SK-N-MC (cell line): ENCODE results near the gene SLC37A1.

Experiments used
- EZH2 ChIP-seq: fragments of 200-600 bp; sonication (generic); IDR thresholded peaks from one replicate; pipeline ENCODE4 v1.6.1; 2017; ENCODE audit warnings: antibody characterized with exemption
- POLR2AphosphoS5 ChIP-seq: IDR thresholded peaks from 2 replicates; pipeline ENCODE4 v1.6.1; 2012; ENCODE audit warnings: mild to moderate bottlenecking, low read depth, low read length, borderline replicate concordance

GRCh38 chr21:42474043-42474831, 39.4 kb upstream of the SLC37A1 start:
- TF ChIP-seq EZH2 = no peak
- no peak for TF ChIP-seq POLR2AphosphoS5
